ENCODE data around the gene PIP5K1B. TPM values are rescaled to one million over a fixed set of nuclear protein-coding genes. Genes with fewer than 3 reads are reported as not detected.

Gene PIP5K1B
- total RNA-seq, 1 experiment from 2014 or later, result 0.20 TPM

- no peaks in the 10 kb centered on the region for H3K79me2 ChIP-seq (ENCODE audit: insufficient read depth, low read length)
- BruUV-seq (replicated peaks), result no TSS peak
- ChIA-PET RAD21 (ENCODE audit: low non-redundant PET in 1 of 2, low total read pairs in 2 of 2, uncharacterized antibody in 2 of 2, unreplicated experiment in 2 of 2) (no interaction called here), POLR2A (no interaction called here), CTCF (no interaction called here)
- no peaks in the 10 kb centered on the region for H3K36me3 ChIP-seq (ENCODE audit: control insufficient read depth in 1 of 2, insufficient read depth in 2 of 2, low read length in 2 of 2)
- peaks cover 5% of the 10 kb centered on the region in 2 experiments; a peak in 2 of 4 replicates for H3K4me1 ChIP-seq (ENCODE audit: control insufficient read depth in 1 of 2, insufficient read depth in 2 of 2, low read length in 2 of 2)
- DNase-seq (ENCODE audit: low read depth, low spot score) (no peak), ATAC-seq (no peak)
- H3K4me2 ChIP-seq (ENCODE audit: low read length), result no peak overlapping the region
- H3K27ac ChIP-seq (ENCODE audit: low read depth, low read length), result no peak overlapping the region
- intact Hi-C loops (cut with micrococcal nuclease), result no loop called here
- no peak overlapping the region for H2AFZ ChIP-seq (ENCODE audit: low read depth, low read length, poor library complexity, severe bottlenecking)
- no peaks in the 10 kb centered on the region for H3K9me2 ChIP-seq (ENCODE audit: insufficient read depth)
- no peak overlapping the region for H3K4me3 ChIP-seq (replicated peaks in 1 of 2; ENCODE audit: low read depth in 1 of 2, low read length in 2 of 2)
- H3K27me3 ChIP-seq (ENCODE audit: insufficient read depth, low read length), result peaks cover 60% of the 10 kb centered on the region
- TF ChIP-seq FOSL1 (IDR thresholded peaks at IDR 0.05; ENCODE audit: low read depth) (no peak), SP1 (IDR thresholded peaks at IDR 0.05; ENCODE audit: low read depth) (no peak), POLR2AphosphoS5 (IDR thresholded peaks at IDR 0.05; ENCODE audit: low read depth, low read length) (no peak), CEBPB (IDR thresholded peaks at IDR 0.05; ENCODE audit: low read depth) (no peak), CTCF (IDR thresholded peaks at IDR 0.05 in 2 of 3, conservative IDR thresholded peaks at IDR 0.05 in 1 of 3; ENCODE audit: borderline replicate concordance in 1 of 3, insufficient read depth in 1 of 3, low read depth in 2 of 3, low read length in 2 of 3) (no peak), ZNF274 (IDR thresholded peaks at IDR 0.05; ENCODE audit: low read depth, low read length) (no peak), EZH2phosphoT487 (IDR thresholded peaks at IDR 0.05; ENCODE audit: borderline replicate concordance) (no peak), ZFX (IDR thresholded peaks at IDR 0.05) (no peak), CBX3 (IDR thresholded peaks at IDR 0.05; ENCODE audit: low read depth) (no peak), EZH2 (IDR thresholded peaks at IDR 0.05) (no peak), EGR1 (IDR thresholded peaks at IDR 0.05; ENCODE audit: low read depth) (no peak), SIN3A (IDR thresholded peaks at IDR 0.05; ENCODE audit: low read depth) (no peak), SRF (IDR thresholded peaks at IDR 0.05; ENCODE audit: low read depth) (no peak), ZBTB33 (IDR thresholded peaks at IDR 0.05; ENCODE audit: extremely low read depth, insufficient replicate concordance, low read length) (no peak), YY1 (IDR thresholded peaks at IDR 0.05; ENCODE audit: extremely low read depth, insufficient replicate concordance, low read depth, low read length) (no peak), RAD21 (IDR thresholded peaks at IDR 0.05; ENCODE audit: low read depth) (no peak), JUND (IDR thresholded peaks at IDR 0.05) (no peak)
- TF ChIP-seq, protein P1, sequence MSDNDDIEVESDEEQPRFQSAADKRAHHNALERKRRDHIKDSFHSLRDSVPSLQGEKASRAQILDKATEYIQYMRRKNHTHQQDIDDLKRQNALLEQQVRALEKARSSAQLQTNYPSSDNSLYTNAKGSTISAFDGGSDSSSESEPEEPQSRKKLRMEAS (IDR thresholded peaks at IDR 0.05), result no peak
- TF ChIP-seq, protein P2, sequence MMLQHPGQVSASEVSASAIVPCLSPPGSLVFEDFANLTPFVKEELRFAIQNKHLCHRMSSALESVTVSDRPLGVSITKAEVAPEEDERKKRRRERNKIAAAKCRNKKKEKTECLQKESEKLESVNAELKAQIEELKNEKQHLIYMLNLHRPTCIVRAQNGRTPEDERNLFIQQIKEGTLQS (IDR thresholded peaks at IDR 0.05), result no peak
- TF ChIP-seq, protein P3, sequence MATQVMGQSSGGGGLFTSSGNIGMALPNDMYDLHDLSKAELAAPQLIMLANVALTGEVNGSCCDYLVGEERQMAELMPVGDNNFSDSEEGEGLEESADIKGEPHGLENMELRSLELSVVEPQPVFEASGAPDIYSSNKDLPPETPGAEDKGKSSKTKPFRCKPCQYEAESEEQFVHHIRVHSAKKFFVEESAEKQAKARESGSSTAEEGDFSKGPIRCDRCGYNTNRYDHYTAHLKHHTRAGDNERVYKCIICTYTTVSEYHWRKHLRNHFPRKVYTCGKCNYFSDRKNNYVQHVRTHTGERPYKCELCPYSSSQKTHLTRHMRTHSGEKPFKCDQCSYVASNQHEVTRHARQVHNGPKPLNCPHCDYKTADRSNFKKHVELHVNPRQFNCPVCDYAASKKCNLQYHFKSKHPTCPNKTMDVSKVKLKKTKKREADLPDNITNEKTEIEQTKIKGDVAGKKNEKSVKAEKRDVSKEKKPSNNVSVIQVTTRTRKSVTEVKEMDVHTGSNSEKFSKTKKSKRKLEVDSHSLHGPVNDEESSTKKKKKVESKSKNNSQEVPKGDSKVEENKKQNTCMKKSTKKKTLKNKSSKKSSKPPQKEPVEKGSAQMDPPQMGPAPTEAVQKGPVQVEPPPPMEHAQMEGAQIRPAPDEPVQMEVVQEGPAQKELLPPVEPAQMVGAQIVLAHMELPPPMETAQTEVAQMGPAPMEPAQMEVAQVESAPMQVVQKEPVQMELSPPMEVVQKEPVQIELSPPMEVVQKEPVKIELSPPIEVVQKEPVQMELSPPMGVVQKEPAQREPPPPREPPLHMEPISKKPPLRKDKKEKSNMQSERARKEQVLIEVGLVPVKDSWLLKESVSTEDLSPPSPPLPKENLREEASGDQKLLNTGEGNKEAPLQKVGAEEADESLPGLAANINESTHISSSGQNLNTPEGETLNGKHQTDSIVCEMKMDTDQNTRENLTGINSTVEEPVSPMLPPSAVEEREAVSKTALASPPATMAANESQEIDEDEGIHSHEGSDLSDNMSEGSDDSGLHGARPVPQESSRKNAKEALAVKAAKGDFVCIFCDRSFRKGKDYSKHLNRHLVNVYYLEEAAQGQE (IDR thresholded peaks at IDR 0.05; ENCODE audit: low read depth), result no peak
- H4K20me1 ChIP-seq (ENCODE audit: insufficient read depth), result no peaks in the 10 kb centered on the region
- H3K9me3 ChIP-seq (ENCODE audit: control insufficient read depth in 1 of 2, insufficient read depth in 1 of 2, low read depth in 1 of 2, low read length in 2 of 2), result no peaks in the 10 kb centered on the region
- H3K9ac ChIP-seq (ENCODE audit: low read length), result no peak overlapping the region
These were observed 10.9 kb upstream of the PIP5K1B start for GRCh38 chr9:68694125-68694524.

All from HCT116 (cell line).